Caco-2 (cell line): ENCODE measurements around the gene ASZ1. TPM values are rescaled to one million over a fixed set of nuclear protein-coding genes. Genes with fewer than 3 reads are reported as not detected.

ENCODE experiments used
- BruUV-seq: library from RNA; stranded (reverse); fragments of 400-500 nt; replicated peaks from 2 replicates; lab custom pipeline; 2021; lab: Mats Ljungman, UMichigan
- CTCF ChIA-PET: fragments of 300-600 bp; sonication (Branson Sonifier 250); formaldehyde crosslinking; loops from one replicate; lab custom pipeline; 2022; ENCODE audit warnings: antibody characterized with exemption; lab: Charles Lee
- POLR2A ChIA-PET: fragments of 300-600 bp; sonication (Branson Sonifier 250); formaldehyde crosslinking; loops from one replicate; lab custom pipeline; 2022; ENCODE audit warnings: antibody characterized with exemption; lab: Charles Lee
- DNase-seq, 2 experiments: peaks; one replicate each; pipeline versions ENCODE4 v3.0.0 to v3.0.0-alpha.2; 2020 to 2022
- H3K27me3 ChIP-seq: replicated peaks from 2 replicates; pipeline ENCODE4 v1.6.0; 2011; ENCODE audit warnings: low read length; ENCODE audit not compliant: control insufficient read depth, insufficient read depth
- H3K36me3 ChIP-seq: 2 replicates; pipeline ENCODE4 v1.5.1; 2011; ENCODE audit warnings: low read length; ENCODE audit not compliant: control insufficient read depth, insufficient read depth
- H3K4me1 ChIP-seq: fragments of 250-450 bp; sonication (Bioruptor Pico); 2 replicates; pipeline ENCODE4 v1.5.1; 2020; ENCODE audit warnings: mild to moderate bottlenecking
- H3K4me3 ChIP-seq: 2 replicates; pipeline ENCODE4 v1.5.1; 2011; ENCODE audit warnings: low read depth, mild to moderate bottlenecking, control low read depth, low read length
- H3K9me3 ChIP-seq: fragments of 250-450 bp; sonication (Bioruptor Pico); 2 replicates; pipeline ENCODE4 v1.5.1; 2020; ENCODE audit warnings: mild to moderate bottlenecking, moderate library complexity
- H3K27ac Mint-ChIP-seq: one replicate; pipeline ENCODE4 v1.8.0; 2022; ENCODE audit warnings: mixed read lengths; ENCODE audit not compliant: unreplicated experiment
- H3K27me3 Mint-ChIP-seq: one replicate; pipeline ENCODE4 v1.8.0; 2022; ENCODE audit warnings: mixed read lengths; ENCODE audit not compliant: insufficient read depth, unreplicated experiment
- H3K36me3 Mint-ChIP-seq: one replicate; pipeline ENCODE4 v1.8.0; 2022; ENCODE audit warnings: mild to moderate bottlenecking, mixed read lengths; ENCODE audit not compliant: insufficient read depth, unreplicated experiment
- H3K4me1 Mint-ChIP-seq: one replicate; pipeline ENCODE4 v1.8.0; 2022; ENCODE audit warnings: low read depth, mixed read lengths; ENCODE audit not compliant: unreplicated experiment
- H3K4me3 Mint-ChIP-seq: one replicate; pipeline ENCODE4 v1.8.0; 2022; ENCODE audit warnings: mild to moderate bottlenecking, moderate library complexity, mixed read lengths; ENCODE audit not compliant: unreplicated experiment
- H3K9me3 Mint-ChIP-seq: one replicate; pipeline ENCODE4 v1.8.0; 2022; ENCODE audit warnings: mixed read lengths; ENCODE audit not compliant: unreplicated experiment
- CTCF ChIP-seq, 2 experiments: fragments of 200-600 bp in 1 of 2; IDR thresholded peaks; 1 replicate in 1 of 2; 2 replicates in 1 of 2; pipeline versions ENCODE4 v1.5.1 to v1.8.0; 2011 to 2022; ENCODE audit warnings: antibody characterized with exemption in 1 of 2, control low read depth in 1 of 2, inconsistent platforms in 1 of 2, low read depth in 1 of 2, low read length in 1 of 2, mild to moderate bottlenecking in 1 of 2, moderate library complexity in 1 of 2; ENCODE audit not compliant: insufficient read depth in 1 of 2, severe bottlenecking in 1 of 2, unreplicated experiment in 1 of 2
- intact Hi-C: fragments of 100-400 bp; cut with micrococcal nuclease; formaldehyde crosslinking; loops from one replicate; pipeline ENCODE4 v1.10.0; 2022; ENCODE audit not compliant: unreplicated experiment
- total RNA-seq: library from RNA; stranded (reverse); gene quantifications from 2 replicates; pipeline ENCODE4 v1.2.3, GENCODE V29; 2022

Gene ASZ1
- total RNA-seq, 1 experiment from 2014 or later = not detected

GRCh38 chr7:117408831-117409230 lies 18.5 kb downstream of the ASZ1 start:
- ChIA-PET POLR2A (no interaction called here), CTCF (no interaction called here)
- Mint-ChIP-seq H3K27ac (no peak overlapping the region), H3K36me3 (no peaks in the 10 kb centered on the region), H3K4me1 (peaks cover 10% of the 10 kb centered on the region), H3K27me3 (no peaks in the 10 kb centered on the region), H3K4me3 (no peak overlapping the region), H3K9me3 (no peaks in the 10 kb centered on the region)
- H3K27me3 ChIP-seq = no peaks in the 10 kb centered on the region
- H3K9me3 ChIP-seq = no peaks in the 10 kb centered on the region
- peaks cover 8% of the 10 kb centered on the region; the same call in 1 of the 2 replicates for H3K4me1 ChIP-seq
- no peak overlapping the region for H3K4me3 ChIP-seq
- BruUV-seq = no TSS peak
- no peaks in the 10 kb centered on the region for H3K36me3 ChIP-seq
- DNase-seq = no peak
- no peak for TF ChIP-seq CTCF (IDR thresholded peaks at IDR 0.05; ENCODE audit: insufficient read depth in 1 of 2, low read depth in 1 of 2, low read length in 1 of 2, severe bottlenecking in 1 of 2, unreplicated experiment in 1 of 2)
- intact Hi-C loops = no loop called here

- H3K27me3 ChIP-seq = no peaks in the 10 kb centered on the region
- CTCF ChIA-PET = interaction anchor here (0.8 kb wide), 1 partner anchor 15 kb away, joined by 4 read pairs; no protein-coding TSS in a partner anchor
- no peak overlapping the region for H3K4me3 ChIP-seq
These were observed 21.8 kb downstream of the ASZ1 start for GRCh38 chr7:117405519-117405918.

GRCh38 chr7:117403737-117404136 lies 23.6 kb downstream of the ASZ1 start:
- H3K9me3 Mint-ChIP-seq = no peaks in the 10 kb centered on the region
- Histone ChIP-seq H3K36me3 (no peaks in the 10 kb centered on the region), H3K4me1 (peaks cover 11% of the 10 kb centered on the region), H3K4me3 (no peak overlapping the region), H3K9me3 (no peaks in the 10 kb centered on the region), H3K27me3 (no peaks in the 10 kb centered on the region)
- TF ChIP-seq CTCF (IDR thresholded peaks at IDR 0.05; ENCODE audit: insufficient read depth in 1 of 2, low read depth in 1 of 2, low read length in 1 of 2, severe bottlenecking in 1 of 2, unreplicated experiment in 1 of 2) = no peak
- no TSS peak for BruUV-seq
- ChIA-PET POLR2A (no interaction called here), CTCF (no interaction called here)
- H3K27me3 Mint-ChIP-seq = no peaks in the 10 kb centered on the region
- H3K36me3 Mint-ChIP-seq = no peaks in the 10 kb centered on the region
- no peak for DNase-seq
- no peak overlapping the region for H3K27ac Mint-ChIP-seq
- intact Hi-C loops = loop anchor here (5.0 kb wide), 1 partner anchor 269 kb away; no protein-coding TSS in a partner anchor
- H3K4me3 Mint-ChIP-seq = no peak overlapping the region
- peaks cover 17% of the 10 kb centered on the region for H3K4me1 Mint-ChIP-seq

More at GRCh38 chr7:117405519-117405918, 21.8 kb downstream of the ASZ1 start:
- DNase-seq = no peak
- no peak overlapping the region for H3K27ac Mint-ChIP-seq
- H3K36me3 Mint-ChIP-seq = no peaks in the 10 kb centered on the region
- no peaks in the 10 kb centered on the region for H3K9me3 ChIP-seq
- TF ChIP-seq CTCF (IDR thresholded peaks at IDR 0.05; ENCODE audit: insufficient read depth in 1 of 2, low read depth in 1 of 2, low read length in 1 of 2, severe bottlenecking in 1 of 2, unreplicated experiment in 1 of 2) = no peak
- no peaks in the 10 kb centered on the region for H3K9me3 Mint-ChIP-seq
- POLR2A ChIA-PET = no interaction called here
- peaks cover 11% of the 10 kb centered on the region for H3K4me1 ChIP-seq
- no TSS peak for BruUV-seq
- peaks cover 17% of the 10 kb centered on the region for H3K4me1 Mint-ChIP-seq
- intact Hi-C loops = no loop called here
- H3K36me3 ChIP-seq = no peaks in the 10 kb centered on the region
- H3K27me3 Mint-ChIP-seq = no peaks in the 10 kb centered on the region
- H3K4me3 Mint-ChIP-seq = no peak overlapping the region
